HG03469 (cell line): Measurements from ENCODE around the gene ITPRID2.

ENCODE experiments used
- ATAC-seq: cut with Tn5 transposase; IDR thresholded peaks from one replicate; pipeline ENCODE4 v1.9.1; 2021; ENCODE audit warnings: mild to moderate bottlenecking, moderate library complexity, moderate number of reproducible peaks; ENCODE audit not compliant: unreplicated experiment

ITPRID2 gene

GRCh38 chr2:181879295-181879694 lies 12.2 kb upstream of the ITPRID2 start:
- no peak for ATAC-seq

- ATAC-seq: no peak
Measured at GRCh38 chr2:181882246-181883020, 9.1 kb upstream of the ITPRID2 start.

- ATAC-seq: no peak
Measured at GRCh38 chr2:181884601-181885000, 6.9 kb upstream of the ITPRID2 start.

DNA sequence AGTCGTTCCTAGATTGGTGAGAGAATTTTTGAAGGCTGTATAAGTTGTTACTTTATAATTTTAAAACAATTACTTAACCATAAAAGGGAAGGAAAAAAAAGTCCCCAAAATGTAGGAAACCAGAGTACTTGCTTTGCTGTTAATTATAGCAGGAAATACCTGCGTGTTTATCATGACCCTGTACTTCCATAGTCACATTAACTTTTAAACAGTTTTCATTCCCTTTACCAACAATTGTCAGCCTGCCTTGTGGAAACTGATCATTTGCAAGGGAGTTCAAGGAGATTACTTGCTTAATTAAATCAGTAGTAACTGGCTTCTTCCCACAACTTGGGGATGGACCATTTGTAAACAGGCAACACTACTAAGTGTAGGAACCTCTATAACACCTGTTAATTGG lies 6.4 kb upstream of the ITPRID2 start:
- ATAC-seq: no peak

DNA sequence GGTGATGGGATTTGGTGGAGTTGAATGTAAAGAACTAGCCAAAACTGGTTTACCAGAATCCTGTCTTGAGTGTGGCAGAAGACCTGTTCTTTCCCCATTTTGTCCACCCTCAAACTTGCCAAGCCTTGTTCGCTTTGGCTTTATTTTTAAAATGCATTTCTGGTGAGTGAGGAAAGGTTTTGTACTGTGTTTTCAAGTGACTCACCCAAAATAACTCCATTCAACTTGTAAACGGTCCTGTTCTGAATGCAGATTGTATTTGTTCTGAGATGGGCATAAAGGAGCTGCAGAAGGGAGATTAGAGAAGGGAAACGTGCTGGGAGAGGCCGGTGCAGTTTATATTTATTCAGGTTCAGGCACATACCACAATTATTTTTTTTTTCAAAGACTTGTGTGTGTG lies 5.3 kb upstream of the ITPRID2 start:
- ATAC-seq: no peak

DNA sequence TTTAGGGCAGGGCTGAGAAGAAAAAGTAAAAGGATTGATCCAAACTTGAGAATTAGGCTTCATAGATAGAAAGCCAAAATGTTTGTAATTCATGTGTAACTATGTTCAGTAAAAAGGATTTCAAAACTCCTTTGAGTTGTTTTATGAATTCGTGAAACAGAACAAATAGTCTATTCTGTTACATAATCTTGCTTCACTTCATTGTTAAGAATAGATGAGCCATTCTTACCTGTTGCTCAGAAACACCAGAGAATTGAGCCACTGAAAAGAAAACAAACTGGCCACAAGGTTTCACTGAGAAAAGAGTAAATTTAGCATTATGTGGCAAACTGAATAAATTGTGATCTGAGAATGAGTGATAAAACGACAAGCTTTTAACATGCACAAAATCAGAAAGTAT lies 4.5 kb upstream of the ITPRID2 start:
- ATAC-seq: no peak

- ATAC-seq: no peak
Measured at GRCh38 chr2:181889776-181890175, 1.8 kb upstream of the ITPRID2 start.

DNA sequence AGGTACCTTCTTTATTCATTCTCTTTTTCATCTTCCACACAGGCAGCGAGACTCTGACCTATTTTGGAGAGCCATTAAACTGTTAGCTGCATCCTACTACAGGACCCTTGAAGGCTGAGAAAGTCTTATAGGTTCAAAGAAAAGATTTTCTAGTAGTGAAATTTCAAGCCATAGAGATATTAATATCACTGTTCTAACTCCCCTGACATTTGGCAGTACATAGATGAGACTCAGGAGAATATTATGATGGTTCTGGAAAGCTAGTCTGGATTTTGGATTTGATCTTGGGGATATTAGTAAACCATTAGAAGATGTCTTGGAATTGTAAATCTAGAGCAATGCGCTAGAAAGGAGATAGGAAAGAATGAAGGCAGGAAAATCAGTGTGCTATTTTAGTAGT lies 1.3 kb upstream of the ITPRID2 start:
- ATAC-seq: no peak

- peak; percentile 30 for ATAC-seq
Measured at GRCh38 chr2:181891966-181892798, 652 bp downstream of the ITPRID2 start.

DNA sequence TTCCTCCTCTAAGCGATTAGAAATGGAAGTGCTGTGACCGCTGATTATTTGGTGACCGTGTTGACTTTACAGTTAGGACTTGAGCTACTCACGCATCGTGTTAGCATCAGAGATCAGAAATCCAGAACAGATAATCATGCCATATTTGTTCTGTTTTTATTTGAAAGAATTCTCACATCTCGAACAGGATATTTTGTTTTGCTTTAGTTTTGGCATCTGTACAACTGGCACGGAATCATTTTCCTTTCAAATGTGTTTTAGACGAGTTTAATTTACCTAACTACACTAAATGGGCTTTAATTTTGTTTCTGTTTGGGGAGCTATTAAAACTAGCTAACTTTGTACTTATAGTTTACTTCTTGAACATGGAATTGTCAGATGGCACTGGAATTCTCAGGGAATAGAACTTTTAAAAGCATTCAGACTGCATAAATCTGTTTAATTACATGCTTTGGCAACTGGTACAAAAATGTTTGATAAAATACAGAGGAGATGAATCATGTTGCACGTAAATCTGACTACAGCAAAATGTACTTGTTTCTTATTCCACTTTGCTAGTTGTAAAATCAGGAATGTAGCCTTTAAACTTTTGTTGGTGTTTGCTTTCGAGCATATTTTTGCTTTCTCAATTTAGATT lies 1.4 kb downstream of the ITPRID2 start:
- ATAC-seq: no peak

- no peak for ATAC-seq
Measured at GRCh38 chr2:181894381-181894780, 2.9 kb downstream of the ITPRID2 start.

DNA sequence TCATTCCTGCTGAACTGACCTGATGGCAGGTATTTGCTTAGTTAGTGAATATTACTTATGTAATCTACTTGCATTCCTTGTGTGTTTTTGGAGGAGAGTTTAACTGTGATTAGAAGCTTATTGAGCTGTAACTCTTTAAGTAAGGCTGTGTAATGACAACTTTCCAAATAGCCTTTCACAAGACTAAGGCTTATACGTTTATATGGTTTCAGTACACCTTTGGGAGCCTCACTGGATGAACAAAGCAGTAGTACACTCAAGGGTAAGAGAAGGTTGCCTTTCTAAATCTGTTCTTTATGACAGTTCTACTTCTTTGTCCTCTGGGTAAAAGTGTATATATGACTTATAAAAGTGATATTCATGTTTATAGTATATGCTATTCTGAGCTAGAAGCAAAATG lies 4.3 kb downstream of the ITPRID2 start:
- no peak for ATAC-seq

GRCh38 chr2:181896286-181896685 lies 4.8 kb downstream of the ITPRID2 start:
- ATAC-seq: no peak

DNA sequence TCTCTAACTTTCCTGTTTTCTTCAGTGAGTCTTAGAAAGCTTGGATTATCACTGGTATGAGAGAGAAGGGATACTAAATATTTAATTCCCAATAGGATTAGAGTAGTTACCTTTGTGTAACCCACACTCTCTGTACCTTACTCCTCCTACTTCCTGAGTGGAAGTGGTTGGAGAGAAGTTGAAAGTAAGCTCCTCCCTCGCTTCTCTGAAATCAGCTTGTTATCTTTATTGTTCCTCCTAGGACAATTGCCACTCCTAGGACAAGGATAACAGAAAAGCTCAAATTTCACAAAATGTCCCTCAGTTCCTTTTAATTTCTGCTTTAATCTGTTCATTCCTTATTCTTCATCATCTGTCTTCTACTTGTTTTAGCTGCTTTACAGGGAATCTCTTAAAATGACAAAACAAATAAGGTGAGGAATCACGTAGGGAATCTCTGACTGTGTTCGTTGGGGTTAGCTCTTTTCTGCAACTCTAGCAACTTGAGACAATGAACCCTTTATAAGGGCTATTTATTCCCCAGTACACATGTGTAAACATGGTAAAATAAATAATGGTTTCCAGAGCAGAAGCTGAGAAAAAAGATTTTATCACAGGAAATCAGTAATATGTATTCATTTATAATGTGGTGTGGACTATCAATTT lies 8.6 kb downstream of the ITPRID2 start:
- no peak for ATAC-seq

DNA sequence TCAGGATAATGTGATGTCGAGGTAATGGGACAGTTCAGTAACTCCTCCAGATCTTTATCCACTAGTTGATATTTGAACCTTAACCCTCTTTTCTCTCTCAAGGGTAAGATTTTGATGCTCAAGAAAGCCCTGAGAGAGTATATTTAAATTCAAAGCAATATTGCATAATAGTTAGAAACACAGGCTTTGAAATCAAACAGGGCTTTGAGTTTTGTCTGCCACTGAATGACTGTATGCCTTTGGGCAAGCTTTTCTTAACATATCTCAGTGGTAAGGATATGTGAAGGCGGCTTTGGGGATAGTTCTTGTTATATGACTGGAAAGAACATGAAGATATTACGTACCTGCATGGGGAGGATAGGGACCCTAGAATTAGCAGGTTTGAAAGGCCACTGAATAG lies 11.1 kb downstream of the ITPRID2 start:
- ATAC-seq: no peak

DNA sequence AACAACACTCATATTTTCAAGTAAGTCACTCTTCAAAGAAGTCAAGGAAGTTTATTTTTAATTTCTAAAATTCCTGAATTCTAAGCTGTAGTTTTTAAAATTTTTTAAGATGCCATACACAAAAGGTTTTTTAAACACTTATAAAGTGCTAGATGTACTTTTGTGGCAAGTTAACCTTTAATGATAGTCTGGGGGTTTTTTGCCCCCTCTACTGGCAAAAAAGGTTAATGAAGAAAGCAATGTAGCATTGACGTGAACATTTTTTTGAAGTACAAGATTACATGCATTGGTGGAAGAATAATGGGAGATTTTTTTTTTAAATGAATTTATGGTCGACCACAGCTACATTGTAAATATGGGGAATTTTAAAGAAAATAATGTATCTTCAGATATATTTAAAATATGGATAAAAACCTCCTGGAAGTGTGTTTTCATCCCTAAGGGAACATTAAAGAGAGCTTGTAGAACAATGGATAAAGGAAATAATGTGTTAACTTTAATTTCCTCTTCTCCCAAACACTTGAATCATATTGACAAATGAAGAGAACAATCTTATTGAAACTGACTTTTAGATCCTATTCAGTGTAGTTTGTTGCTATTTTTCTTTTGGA lies 12.6 kb downstream of the ITPRID2 start:
- ATAC-seq: peak; percentile 57

DNA sequence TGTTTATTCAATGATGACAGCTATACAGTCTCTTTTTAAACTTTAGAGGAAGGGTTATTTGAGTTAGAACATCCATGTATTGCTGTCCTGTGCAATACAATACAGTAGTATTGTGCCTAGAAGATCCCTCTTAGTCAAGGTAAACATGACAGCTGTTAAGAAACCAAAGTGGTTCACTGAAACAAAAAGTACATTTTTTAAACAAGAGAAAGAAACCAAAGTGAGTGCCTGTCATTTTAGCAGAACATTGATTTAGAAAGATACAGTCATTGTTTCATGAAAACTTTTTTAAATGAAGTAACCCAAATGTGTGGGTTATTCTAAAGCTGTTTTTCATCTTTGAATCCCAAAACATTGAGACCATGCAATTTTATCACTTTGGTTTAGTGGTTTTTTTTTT lies 15.5 kb downstream of the ITPRID2 start:
- ATAC-seq: no peak

DNA sequence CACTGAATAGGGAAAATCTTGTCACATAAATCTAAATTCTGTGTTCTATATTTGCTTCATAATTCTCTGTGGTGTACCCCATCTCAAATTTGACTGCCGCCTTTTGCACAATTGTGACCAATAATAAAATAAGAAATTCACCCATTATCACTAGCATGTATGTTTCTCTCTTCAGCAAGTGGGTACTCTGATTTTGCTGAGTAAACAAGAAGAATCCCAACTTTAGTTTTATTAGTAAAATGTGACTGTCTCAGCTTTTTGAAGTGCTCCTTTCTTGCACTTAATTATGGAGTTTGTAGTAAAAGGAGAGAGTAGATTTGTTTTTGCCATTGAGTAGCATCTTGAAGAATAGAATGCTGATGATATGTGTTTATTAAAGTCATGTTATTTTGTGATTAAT lies 16.1 kb downstream of the ITPRID2 start:
- no peak for ATAC-seq

- ATAC-seq: no peak
Measured at GRCh38 chr2:181910028-181910831, 18.7 kb downstream of the ITPRID2 start.

GRCh38 chr2:181911830-181912229 lies 20.3 kb downstream of the ITPRID2 start:
- no peak for ATAC-seq
